Activated CD8-positive, alpha-beta T cell treated with anti-CD3 and anti-CD28 coated beads for 36 hours (primary cell): ENCODE measurements around the gene GOLPH3L. TPM values are rescaled to one million over a fixed set of nuclear protein-coding genes. Genes with fewer than 3 reads are reported as not detected.

Source experiments
- ATAC-seq: fragments of 200-7000 bp; cut with Tn5 transposase; one replicate; pipeline ENCODE4 v1.10.0; 2021; ENCODE audit warnings: mild to moderate bottlenecking, moderate library complexity
- CTCF ChIA-PET: fragments of 350-600 bp; sonication (Branson Sonifier 250); formaldehyde crosslinking; loops from one replicate; lab custom pipeline; 2021; ENCODE audit warnings: antibody characterized with exemption; lab: Charles Lee
- POLR2A ChIA-PET: fragments of 350-600 bp; sonication (Branson Sonifier 250); formaldehyde crosslinking; loops from one replicate; lab custom pipeline; 2021; ENCODE audit warnings: antibody characterized with exemption; lab: Charles Lee
- DNase-seq: peaks from one replicate; pipeline ENCODE4 v3.0.0-alpha.2; 2020
- H3K27ac Mint-ChIP-seq: one replicate; pipeline ENCODE4 v1.8.0; 2021; ENCODE audit warnings: mild to moderate bottlenecking, mixed read lengths
- H3K27me3 Mint-ChIP-seq: one replicate; pipeline ENCODE4 v1.8.0; 2021; ENCODE audit warnings: mixed read lengths
- H3K36me3 Mint-ChIP-seq: one replicate; pipeline ENCODE4 v1.8.0; 2021; ENCODE audit warnings: low read depth, mixed read lengths
- H3K4me1 Mint-ChIP-seq: one replicate; pipeline ENCODE4 v1.8.0; 2021; ENCODE audit warnings: low read depth, mixed read lengths
- H3K4me3 Mint-ChIP-seq: one replicate; pipeline ENCODE4 v1.8.0; 2021; ENCODE audit warnings: mild to moderate bottlenecking, moderate library complexity, mixed read lengths
- H3K9me3 Mint-ChIP-seq: one replicate; pipeline ENCODE4 v1.8.0; 2021; ENCODE audit warnings: mixed read lengths
- CTCF ChIP-seq: fragments of 200-600 bp; IDR thresholded peaks from one replicate; pipeline ENCODE4 v1.8.0; 2022; ENCODE audit warnings: antibody characterized with exemption, mild to moderate bottlenecking
- intact Hi-C: fragments of 100-400 bp; cut with micrococcal nuclease; formaldehyde crosslinking; loops from one replicate; pipeline ENCODE4 v1.10.0; 2022
- total RNA-seq, 2 experiments: library from RNA; stranded (reverse); gene quantifications; one replicate each; pipeline ENCODE4 v1.2.3, GENCODE V29; 2021

GOLPH3L gene
- total RNA-seq, 2 experiments from 2014 or later = 15.8 to 16.9 TPM

DNA sequence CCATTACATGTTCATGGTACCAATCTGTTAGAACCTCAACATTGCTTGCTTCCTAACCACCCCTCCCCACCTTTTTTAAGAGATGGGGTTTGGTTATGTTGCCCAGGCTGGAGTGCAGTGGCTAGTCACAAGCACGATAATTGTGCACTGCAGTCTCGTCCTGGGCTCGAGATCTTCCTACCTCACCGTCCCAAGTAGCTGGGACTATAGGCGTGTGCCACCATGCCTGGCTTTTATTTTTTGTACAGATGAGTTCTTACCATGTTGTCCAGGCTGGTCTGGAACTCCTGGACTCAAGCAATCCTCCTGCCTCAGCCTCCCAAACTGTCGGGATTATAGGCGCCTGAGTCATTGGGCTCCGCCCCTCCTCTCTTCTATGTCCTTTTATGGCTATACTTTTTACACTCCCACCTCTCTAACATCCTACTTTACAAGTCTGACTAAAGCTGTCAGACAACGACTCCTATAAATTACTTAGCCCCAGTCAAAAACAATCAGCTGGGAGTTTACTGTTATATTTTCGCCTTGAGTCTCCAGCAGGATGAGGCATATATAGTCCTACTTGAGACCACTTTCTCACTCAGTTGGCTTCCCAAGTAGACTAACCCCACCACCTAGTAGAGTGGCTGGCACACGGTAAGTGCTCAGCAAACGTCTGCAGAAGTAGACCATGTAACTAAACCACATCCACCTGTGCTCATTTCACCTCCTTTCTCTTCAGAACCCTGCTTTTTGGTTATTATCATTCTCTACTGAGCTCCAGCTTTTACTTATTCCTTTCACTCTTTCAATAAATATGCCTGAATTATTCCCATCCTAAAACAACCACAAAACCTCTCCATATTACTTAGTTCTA, 81.4 kb downstream of the GOLPH3L start:
- intact Hi-C loops = no loop called here
- Mint-ChIP-seq H3K27ac (peak overlapping the region; percentile 89), H3K4me1 (peaks cover 71% of the 10 kb centered on the region), H3K36me3 (peaks cover 66% of the 10 kb centered on the region), H3K27me3 (no peaks in the 10 kb centered on the region), H3K4me3 (peak overlapping the region; percentile 11), H3K9me3 (no peaks in the 10 kb centered on the region)
- TF ChIP-seq CTCF = no peak
- CTCF ChIA-PET = interaction anchor here (0.9 to 19.1 kb wide), 6 partner anchors 9 to 391 kb away, joined by 3 to 324 read pairs (median 4); partner anchors contain the start of genes ENSA and MINDY1
- peak; percentile 47 for DNase-seq
- no peak for ATAC-seq
- POLR2A ChIA-PET = interaction anchor here (0.6 to 30.2 kb wide), 4 partner anchors 12 to 602 kb away, joined by 3 to 678 read pairs (median 14); partner anchors contain the start of genes ENSA and MCL1

DNA sequence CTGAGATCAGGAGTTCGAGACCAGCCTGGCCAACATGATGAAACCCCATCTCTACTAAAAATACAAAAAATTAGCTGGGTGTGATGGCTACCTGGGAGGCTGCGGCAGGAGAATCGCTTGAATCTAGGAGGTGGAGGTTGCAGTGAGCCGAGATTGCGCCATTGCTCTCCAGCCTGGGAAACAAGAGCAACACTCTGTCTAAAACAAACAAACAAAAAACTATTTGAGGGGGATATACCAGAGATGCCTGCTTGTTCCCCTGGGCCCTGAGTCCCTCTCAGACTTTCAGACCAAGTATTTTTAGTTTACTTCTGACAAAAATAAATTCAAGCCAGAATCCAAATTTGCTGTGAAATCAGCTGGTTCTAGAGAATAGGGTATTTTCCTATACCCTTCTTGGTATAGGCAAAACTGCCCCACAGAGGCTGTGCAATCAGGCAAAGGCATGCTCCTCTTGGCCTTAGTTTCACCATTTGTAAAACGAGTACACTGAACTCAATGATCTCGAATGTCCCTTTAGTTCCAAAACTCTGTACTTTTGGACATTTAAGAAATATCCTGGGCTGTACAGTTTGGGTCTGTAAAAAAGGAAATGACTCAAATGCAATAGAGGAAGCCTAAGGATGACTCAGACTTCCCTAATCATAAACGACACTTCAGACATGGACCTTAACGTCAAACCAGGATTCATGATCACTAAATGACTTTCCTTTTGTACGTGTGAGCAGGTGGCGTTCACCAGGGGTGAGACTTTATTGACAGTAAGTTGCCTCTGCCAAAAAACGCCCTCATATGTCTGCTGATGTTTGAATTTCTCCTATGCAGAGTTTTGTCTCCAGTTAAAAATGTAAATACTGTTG, 83.7 kb downstream of the GOLPH3L start:
- DNase-seq = peak; percentile 83
- ATAC-seq = peak; percentile 62
- CTCF ChIA-PET = interaction anchor here (0.6 to 19.1 kb wide), 4 partner anchors 8 to 213 kb away, joined by 3 to 324 read pairs (median 4); no protein-coding TSS in a partner anchor
- Mint-ChIP-seq H3K27ac (peak overlapping the region; percentile 91), H3K4me3 (peak overlapping the region; percentile 45), H3K4me1 (peaks cover 62% of the 10 kb centered on the region), H3K9me3 (no peaks in the 10 kb centered on the region), H3K27me3 (no peaks in the 10 kb centered on the region), H3K36me3 (peaks cover 56% of the 10 kb centered on the region)
- intact Hi-C loops = loop anchor here (2.0 to 5.0 kb wide), 2 partner anchors 36 to 50 kb away; partner anchors contain the start of gene MCL1
- POLR2A ChIA-PET = interaction anchor here (0.6 to 30.2 kb wide), 5 partner anchors 14 to 287 kb away, joined by 3 to 678 read pairs (median 11); partner anchors contain the start of genes ENSA and MCL1
- TF ChIP-seq CTCF = no peak

DNA sequence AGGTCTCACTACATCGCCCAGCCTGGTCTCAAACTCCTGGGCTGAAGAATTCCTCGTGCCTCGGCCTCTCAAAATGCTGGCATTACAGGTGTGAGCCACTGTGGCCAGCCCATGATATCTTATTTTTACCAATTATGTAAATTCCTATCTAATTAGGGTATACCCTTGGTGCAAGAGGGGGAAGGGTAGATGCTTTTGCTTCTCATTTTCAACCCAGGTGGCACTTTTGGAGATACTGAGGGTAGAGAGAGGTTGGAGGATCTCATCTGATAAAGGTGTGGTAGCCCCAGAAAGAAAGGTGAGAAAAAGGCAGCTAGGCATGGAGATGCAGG, 85.0 kb downstream of the GOLPH3L start:
- no peaks in the 10 kb centered on the region for H3K9me3 Mint-ChIP-seq
- no peaks in the 10 kb centered on the region for H3K27me3 Mint-ChIP-seq
- POLR2A ChIA-PET = interaction anchor here (1.1 to 30.2 kb wide), 4 partner anchors 16 to 43 kb away, joined by 3 to 678 read pairs (median 4); partner anchors contain the start of genes ENSA and MCL1
- H3K27ac Mint-ChIP-seq = peak overlapping the region; percentile 91
- peaks cover 52% of the 10 kb centered on the region for H3K36me3 Mint-ChIP-seq
- H3K4me3 Mint-ChIP-seq = peak overlapping the region; percentile 49
- ATAC-seq (no peak), DNase-seq (no peak)
- no peak for TF ChIP-seq CTCF
- peaks cover 61% of the 10 kb centered on the region for H3K4me1 Mint-ChIP-seq
- intact Hi-C loops = loop anchor here (2.0 to 5.0 kb wide), 2 partner anchors 35 to 49 kb away; partner anchors contain the start of gene MCL1
- CTCF ChIA-PET = interaction anchor here (1.0 to 19.1 kb wide), 4 partner anchors 9 to 49 kb away, joined by 3 to 324 read pairs (median 6); partner anchors contain the start of gene MCL1

- peaks cover 41% of the 10 kb centered on the region for H3K36me3 Mint-ChIP-seq
- H3K9me3 Mint-ChIP-seq = no peaks in the 10 kb centered on the region
- TF ChIP-seq CTCF = no peak
- intact Hi-C loops = loop anchor here (5.0 kb wide), 1 partner anchor 33 kb away; the partner anchor contains the start of gene MCL1
- DNase-seq (no peak), ATAC-seq (no peak)
- H3K27ac Mint-ChIP-seq = peak overlapping the region; percentile 91
- no peak overlapping the region for H3K4me3 Mint-ChIP-seq
- CTCF ChIA-PET = interaction anchor here (1.1 to 1.8 kb wide), 2 partner anchors 11 to 30 kb away, joined by 3 to 6 read pairs; no protein-coding TSS in a partner anchor
- peaks cover 48% of the 10 kb centered on the region for H3K4me1 Mint-ChIP-seq
- no peaks in the 10 kb centered on the region for H3K27me3 Mint-ChIP-seq
- POLR2A ChIA-PET = interaction anchor here (30.2 kb wide), 1 partner anchor 41 kb away, joined by 678 read pairs; the partner anchor contains the start of gene MCL1
Observed at GRCh38 chr1:150610576-150610975, 86.4 kb downstream of the GOLPH3L start.
